SK-N-MC (cell line): ENCODE data around the gene SLC66A2.

Experiments used
- DNase-seq: peaks from one replicate; pipeline ENCODE4 v3.0.0-alpha.2; 2011; ENCODE audit warnings: low read depth, low spot score
- H3K27ac ChIP-seq: fragments of 200-600 bp; sonication (generic); 2 replicates; pipeline ENCODE4 v1.5.1; 2016; ENCODE audit warnings: mixed run types
- H3K36me3 ChIP-seq: fragments of 200-600 bp; sonication (generic); 2 replicates; pipeline ENCODE4 v1.6.1; 2017; ENCODE audit warnings: antibody characterized with exemption, low read length, mixed read lengths; ENCODE audit not compliant: insufficient read depth
- H3K4me3 ChIP-seq: fragments of 200-600 bp; sonication (generic); 2 replicates; pipeline ENCODE4 v1.5.1; 2016
- H3K9ac ChIP-seq: fragments of 200-600 bp; sonication (generic); 2 replicates; pipeline ENCODE4 v1.8.0; 2017; ENCODE audit warnings: mixed run types, mixed read lengths; ENCODE audit not compliant: insufficient read length
- H3K9me3 ChIP-seq: fragments of 200-600 bp; sonication (generic); 2 replicates; pipeline ENCODE4 v1.6.1; 2017; ENCODE audit warnings: low read depth, mild to moderate bottlenecking, antibody characterized with exemption, low read length, moderate library complexity, mixed read lengths
- EZH2 ChIP-seq: fragments of 200-600 bp; sonication (generic); IDR thresholded peaks from one replicate; pipeline ENCODE4 v1.6.1; 2017; ENCODE audit warnings: antibody characterized with exemption
- FOXP2 ChIP-seq: optimal IDR thresholded peaks from 2 replicates; pipeline ENCODE3; 2011; ENCODE audit warnings: mild to moderate bottlenecking, moderate library complexity; ENCODE audit not compliant: insufficient read depth; ENCODE audit errors: extremely low read length, control extremely low read depth
- POLR2AphosphoS5 ChIP-seq: IDR thresholded peaks from 2 replicates; pipeline ENCODE4 v1.6.1; 2012; ENCODE audit warnings: mild to moderate bottlenecking, low read depth, low read length, borderline replicate concordance

Gene SLC66A2

DNA sequence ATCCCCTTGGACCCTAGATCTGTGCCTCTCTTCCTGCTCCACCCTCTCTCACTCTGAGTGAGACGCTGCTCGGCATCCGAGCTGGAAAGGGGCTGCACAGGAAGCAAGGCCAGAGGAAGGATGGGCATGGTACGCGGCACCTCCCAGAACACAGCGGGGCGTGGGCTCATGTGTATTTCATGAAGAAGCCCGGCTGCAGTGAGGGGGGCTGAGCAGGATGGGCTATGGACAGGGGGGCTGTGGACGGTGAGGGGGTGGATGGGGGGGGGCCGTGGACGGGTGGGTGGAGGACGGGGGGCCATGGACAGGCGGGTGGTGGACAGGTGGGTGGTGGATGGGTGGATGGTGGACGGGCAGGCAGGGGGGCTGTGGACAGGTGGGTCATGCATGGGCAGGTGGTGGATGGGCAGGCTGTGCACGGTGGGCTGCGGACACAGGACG, 28.5 kb downstream of the SLC66A2 start:
- H3K4me3 ChIP-seq: no peak overlapping the region
- H3K27ac ChIP-seq: no peak overlapping the region
- TF ChIP-seq POLR2AphosphoS5 (no peak), FOXP2 (no peak), EZH2 (no peak)
- DNase-seq: no peak
- no peaks in the 10 kb centered on the region; the same call in 1 of the 2 replicates for H3K36me3 ChIP-seq
- no peaks in the 10 kb centered on the region for H3K9me3 ChIP-seq
- H3K9ac ChIP-seq: no peak overlapping the region

DNA sequence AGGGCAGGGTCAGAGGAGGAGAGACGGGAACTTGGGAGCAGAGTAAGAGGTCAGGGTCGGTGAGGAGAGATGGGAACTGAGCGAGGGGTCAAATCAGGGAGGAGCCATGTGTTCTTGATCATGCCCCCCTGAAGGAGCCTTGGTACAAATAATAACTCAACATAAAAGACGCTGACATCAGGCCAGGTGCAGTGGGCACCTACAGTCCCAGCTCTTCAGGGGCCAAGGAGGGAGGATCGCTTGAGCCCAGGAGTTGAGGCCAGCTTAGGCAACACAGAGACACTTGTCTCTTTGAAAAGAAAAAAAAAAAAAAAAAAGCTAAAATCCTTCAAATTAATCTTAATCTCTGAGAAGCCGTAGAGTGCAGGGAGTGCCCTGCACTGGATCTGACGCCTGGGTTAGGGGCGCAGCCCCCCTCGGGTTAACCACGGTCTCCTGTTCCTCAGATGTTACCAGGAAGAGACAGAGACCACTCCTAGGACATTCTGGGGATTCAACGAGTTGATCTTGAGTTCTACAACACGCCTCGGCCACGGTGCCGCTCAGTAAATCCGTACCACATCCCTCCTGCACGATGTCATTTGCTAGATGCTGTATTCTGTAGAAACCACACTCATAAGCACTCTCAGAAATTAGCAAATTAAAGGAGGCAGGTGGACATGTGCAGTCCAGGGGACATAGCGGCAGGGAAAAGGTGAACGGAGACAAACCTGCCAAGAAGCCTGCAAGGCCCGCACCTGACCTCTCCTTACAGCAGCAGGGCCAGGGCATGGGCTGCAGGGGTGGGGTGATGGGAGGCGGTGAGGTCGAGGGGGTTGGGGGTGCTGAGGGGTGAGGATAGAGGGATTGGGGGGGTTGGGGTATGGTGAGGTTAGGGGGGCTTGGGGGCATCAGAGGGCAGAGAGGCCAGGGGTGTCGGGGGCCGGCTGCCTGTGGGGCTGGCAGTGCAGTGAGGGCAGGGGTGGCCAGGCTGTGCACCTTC, 29.2 kb downstream of the SLC66A2 start:
- Histone ChIP-seq H3K9me3 (no peaks in the 10 kb centered on the region), H3K4me3 (no peak overlapping the region), H3K27ac (no peak overlapping the region), H3K36me3 (no peaks in the 10 kb centered on the region; the same call in 1 of the 2 replicates), H3K9ac (no peak overlapping the region)
- TF ChIP-seq EZH2: no peak
- no peak for TF ChIP-seq FOXP2
- no peak for TF ChIP-seq POLR2AphosphoS5
- DNase-seq: no peak

DNA sequence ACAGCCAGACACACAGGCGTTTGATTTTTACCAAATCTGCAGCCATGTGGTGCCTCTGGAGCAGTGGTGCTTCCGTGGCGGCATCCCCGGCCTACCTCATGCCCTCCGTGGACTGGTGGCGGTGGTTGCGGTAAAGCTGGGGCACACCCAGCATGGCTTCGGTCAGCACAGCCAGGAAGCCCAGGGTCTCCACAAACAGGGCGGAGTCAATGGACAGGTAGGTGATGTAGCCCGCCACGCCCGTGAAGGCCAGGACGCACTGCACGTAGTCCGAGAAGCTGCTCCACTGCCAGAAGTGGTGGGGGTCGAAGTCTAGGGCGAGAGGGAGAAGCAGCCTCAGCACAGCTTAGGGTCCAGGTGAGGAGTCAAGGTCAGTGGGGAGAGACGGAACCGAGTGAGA, 32.4 kb downstream of the SLC66A2 start:
- H3K4me3 ChIP-seq: no peak overlapping the region
- no peak overlapping the region for H3K27ac ChIP-seq
- no peaks in the 10 kb centered on the region; the same call in 1 of the 2 replicates for H3K36me3 ChIP-seq
- TF ChIP-seq FOXP2 (no peak), EZH2 (no peak), POLR2AphosphoS5 (no peak)
- DNase-seq: no peak
- H3K9me3 ChIP-seq: no peaks in the 10 kb centered on the region
- no peak overlapping the region for H3K9ac ChIP-seq

DNA sequence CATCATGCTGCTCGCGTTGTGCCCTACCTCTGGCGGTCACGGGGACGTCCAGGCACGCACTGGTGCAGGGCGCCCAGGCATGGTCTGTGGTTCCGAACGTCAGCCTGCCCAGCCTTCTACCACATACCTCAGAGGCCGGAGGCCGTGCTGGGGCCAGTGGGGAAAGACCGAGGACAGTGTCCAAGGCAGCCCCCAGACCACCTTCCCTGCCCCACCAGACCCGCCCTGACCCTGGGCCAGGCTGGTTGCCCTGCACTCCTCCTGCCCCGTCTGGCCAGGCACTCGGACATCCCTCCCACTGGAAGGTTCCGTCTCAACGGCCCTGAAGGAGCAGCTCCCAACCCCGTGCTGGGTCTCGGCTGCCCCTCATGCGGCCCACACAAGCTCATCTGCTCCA, 32.8 kb downstream of the SLC66A2 start:
- Histone ChIP-seq H3K9ac (no peak overlapping the region), H3K4me3 (no peak overlapping the region), H3K27ac (no peak overlapping the region), H3K36me3 (no peaks in the 10 kb centered on the region; the same call in 1 of the 2 replicates), H3K9me3 (no peaks in the 10 kb centered on the region)
- TF ChIP-seq FOXP2 (no peak), POLR2AphosphoS5 (no peak), EZH2 (no peak)
- no peak for DNase-seq

DNA sequence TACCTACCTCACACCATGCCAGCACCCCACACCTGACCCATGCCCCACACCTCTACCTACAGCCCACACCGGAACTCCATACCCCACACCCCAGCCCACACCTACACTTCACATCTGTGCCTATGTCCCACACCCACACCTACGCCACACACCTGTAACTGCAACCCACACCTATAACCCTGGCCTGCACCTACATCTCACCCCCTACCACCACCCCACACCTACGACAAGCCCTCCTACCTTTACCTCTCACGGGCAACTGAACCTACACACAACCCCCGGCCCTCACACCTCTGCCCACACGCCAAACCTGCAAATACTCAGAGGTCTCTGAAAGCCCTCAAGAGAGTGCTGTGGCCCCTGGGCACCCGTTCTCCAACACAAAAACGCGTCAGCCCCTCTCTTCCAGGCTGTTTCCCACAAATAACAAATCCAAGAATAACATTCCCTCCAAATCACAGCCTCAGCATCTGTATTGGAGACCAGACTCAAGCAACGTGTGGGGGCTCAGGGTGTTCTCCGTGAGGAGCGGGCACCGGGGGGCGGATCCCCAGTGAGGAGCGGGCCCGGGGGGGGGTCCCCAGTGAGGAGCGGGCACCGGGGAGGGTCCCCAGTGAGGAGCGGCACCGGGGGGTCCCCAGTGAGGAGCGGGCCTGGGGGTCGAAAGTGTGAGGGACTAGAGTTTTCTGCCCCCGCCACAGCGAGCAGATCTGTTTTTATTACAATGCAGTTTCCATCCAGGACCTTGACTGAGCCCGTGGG, 33.4 kb downstream of the SLC66A2 start:
- no peak overlapping the region for H3K4me3 ChIP-seq
- no peak for TF ChIP-seq EZH2
- TF ChIP-seq FOXP2: no peak
- TF ChIP-seq POLR2AphosphoS5: no peak
- no peak for DNase-seq
- H3K27ac ChIP-seq: no peak overlapping the region
- no peaks in the 10 kb centered on the region; the same call in 1 of the 2 replicates for H3K36me3 ChIP-seq
- H3K9ac ChIP-seq: no peak overlapping the region
- no peaks in the 10 kb centered on the region for H3K9me3 ChIP-seq

DNA sequence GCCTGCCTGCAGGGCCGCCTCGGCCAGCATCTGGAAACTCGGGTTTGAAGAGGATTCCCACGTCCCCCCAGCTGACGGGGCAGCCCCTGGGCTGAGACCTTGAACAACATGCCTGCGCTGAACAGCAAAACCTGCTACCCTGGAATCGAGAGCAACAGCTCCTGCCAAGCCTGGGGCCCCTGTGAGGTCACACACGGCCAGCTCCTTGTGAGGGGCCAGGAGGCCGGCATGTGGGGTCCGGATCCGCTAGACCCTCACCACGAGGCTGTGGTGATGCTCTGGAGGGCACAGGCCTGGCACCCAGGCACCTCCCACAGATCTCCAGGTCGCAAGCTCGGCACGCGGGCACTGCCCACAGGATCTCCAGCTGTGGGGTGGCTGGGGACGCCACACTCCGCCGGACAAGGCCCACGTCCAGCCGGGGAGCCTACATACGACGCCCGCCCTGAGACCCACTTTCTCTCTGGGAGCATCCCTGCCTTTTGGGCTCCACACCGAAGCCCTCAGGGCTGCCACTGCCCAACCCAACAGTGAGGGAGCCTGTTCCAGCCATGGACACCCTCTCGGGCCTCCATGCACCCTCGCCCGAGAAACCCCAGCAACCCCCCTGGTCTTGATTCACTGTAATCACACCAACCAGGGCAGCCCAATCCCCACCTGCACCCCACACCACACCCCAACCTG, 34.1 kb downstream of the SLC66A2 start:
- TF ChIP-seq FOXP2 (no peak), EZH2 (no peak), POLR2AphosphoS5 (no peak)
- Histone ChIP-seq H3K36me3 (no peaks in the 10 kb centered on the region; the same call in 1 of the 2 replicates), H3K27ac (no peak overlapping the region), H3K4me3 (no peak overlapping the region), H3K9me3 (no peaks in the 10 kb centered on the region), H3K9ac (no peak overlapping the region)
- no peak for DNase-seq

DNA sequence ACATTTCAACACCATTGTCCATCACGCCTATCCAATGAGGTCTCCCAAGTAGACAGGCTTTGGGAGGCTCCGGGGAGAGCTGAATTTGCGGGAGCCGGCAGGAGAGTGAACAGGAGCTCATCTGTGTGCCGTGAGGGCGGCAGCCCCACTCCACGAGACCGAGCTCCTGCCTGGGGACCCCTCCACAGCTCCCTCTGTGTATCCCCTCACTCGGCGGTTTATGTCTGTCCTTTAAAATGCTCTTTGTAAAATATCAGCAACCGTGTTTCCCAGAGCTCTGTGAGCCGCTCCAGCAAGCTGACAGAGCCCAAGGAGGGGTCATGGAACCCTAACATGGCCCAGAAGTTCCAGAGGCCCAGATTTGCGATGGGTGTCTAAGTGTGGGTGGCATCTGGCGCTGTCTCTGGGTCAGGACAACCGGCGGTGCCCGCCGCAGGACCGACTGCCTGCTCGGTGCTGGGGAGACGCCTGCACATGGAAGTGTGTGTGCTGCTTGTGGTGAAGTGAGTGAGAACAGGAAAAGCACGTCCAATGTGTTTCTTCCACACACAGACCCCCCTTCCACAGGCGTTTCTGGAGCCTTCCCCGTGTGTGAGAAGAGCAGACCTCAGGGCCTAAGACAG, 34.8 kb downstream of the SLC66A2 start:
- H3K36me3 ChIP-seq: no peaks in the 10 kb centered on the region; the same call in 1 of the 2 replicates
- H3K27ac ChIP-seq: no peak overlapping the region
- DNase-seq: no peak
- no peak overlapping the region for H3K4me3 ChIP-seq
- no peak overlapping the region for H3K9ac ChIP-seq
- no peaks in the 10 kb centered on the region for H3K9me3 ChIP-seq
- TF ChIP-seq EZH2 (no peak), FOXP2 (no peak), POLR2AphosphoS5 (no peak)

DNA sequence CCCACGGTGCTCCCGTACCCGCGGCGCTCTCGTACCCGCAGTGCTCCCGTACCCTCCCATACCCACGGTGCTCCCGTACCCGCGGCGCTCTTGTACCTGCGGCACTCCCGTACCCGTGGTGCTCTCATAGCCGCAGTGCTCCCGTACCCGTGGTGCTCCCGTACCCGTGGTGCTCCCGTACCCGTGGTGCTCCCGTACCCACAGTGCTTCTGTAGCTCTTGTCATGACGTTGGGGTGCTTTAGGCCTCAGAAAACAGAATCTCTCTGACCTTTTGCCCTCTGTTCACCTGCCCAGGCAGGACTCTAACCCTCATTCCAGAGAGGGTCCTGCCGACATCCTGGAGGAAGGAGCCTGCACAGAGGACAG, 35.3 kb downstream of the SLC66A2 start:
- no peak for DNase-seq
- H3K36me3 ChIP-seq: no peaks in the 10 kb centered on the region; the same call in 1 of the 2 replicates
- no peak overlapping the region for H3K9ac ChIP-seq
- H3K4me3 ChIP-seq: no peak overlapping the region
- H3K27ac ChIP-seq: no peak overlapping the region
- TF ChIP-seq POLR2AphosphoS5 (no peak), FOXP2 (no peak), EZH2 (no peak)
- H3K9me3 ChIP-seq: no peaks in the 10 kb centered on the region
